Stimulated activated CD4-positive, alpha-beta T cell treated with anti-CD3 and anti-CD28 coated beads, Interleukin-1b, Interleukin-23, amount 100 ng/mL, for 48 hours (primary cell): ENCODE measurements around the gene ASH1L.
"Not testable (repeated sequence)": the region's sequence is repeated elsewhere in the genome, so short reads cannot be mapped to it uniquely, and the experiment has no call there.

ENCODE experiments used
- DNase-seq: peaks from one replicate; pipeline ENCODE4 v3.0.0-alpha.2; 2020

The ASH1L gene

DNA sequence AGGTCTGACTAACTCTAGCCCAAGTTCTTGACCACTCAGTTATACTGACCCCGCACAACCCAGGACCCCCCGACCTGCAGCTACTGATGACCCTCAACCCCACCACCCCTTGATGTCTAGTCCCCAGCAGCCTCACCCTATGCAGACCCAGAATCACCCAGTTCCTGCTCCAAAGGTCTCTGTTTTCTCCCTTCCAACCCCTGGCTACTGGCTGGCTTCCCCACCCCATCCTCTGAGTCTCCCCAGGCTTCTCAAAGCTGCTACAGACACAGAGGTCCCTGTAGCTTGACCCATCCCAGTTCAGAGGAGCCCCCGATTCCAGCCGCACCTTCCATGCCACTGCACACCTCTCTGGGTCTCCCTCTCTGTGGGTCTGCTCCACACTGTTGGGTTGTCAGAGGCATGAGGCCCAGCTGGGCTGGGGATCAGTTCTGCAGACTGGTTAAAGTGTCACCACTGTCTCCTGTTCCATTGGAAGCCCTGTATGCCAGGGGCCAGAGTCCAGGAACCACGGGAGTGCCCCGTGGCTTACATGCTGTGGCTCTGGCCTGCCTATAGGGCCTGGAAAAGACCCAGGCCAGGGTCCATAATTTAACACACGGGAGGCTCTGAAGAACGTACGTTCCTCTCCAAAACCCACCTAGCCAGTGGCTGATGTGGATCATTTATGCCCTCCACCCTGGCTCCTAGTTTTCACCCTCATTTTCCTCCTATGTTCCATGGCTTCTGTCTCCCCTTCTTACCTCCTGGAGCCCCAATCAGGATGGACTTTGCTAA, 261.9 kb downstream of the ASH1L start:
- DNase-seq: no peak

DNA sequence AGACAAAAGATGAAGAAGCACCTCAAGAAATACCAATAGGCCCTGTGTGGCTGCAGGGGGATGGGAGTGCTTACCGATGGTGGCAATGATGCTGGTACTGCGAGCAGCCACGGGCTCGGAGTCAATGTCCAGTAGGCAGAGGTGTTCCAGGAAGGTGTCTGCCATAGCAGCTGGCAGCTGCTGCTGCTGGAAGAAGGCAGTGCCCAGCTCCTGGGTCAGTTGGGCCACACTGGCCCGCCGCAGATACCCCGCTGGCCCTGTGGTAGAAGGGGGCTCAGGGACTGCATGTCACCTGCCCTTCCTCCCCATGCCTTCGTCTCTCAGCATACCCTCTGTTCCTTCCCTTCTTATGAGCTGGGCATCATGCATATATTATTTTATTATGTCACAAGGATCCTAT, 262.6 kb downstream of the ASH1L start:
- DNase-seq: no peak

DNA sequence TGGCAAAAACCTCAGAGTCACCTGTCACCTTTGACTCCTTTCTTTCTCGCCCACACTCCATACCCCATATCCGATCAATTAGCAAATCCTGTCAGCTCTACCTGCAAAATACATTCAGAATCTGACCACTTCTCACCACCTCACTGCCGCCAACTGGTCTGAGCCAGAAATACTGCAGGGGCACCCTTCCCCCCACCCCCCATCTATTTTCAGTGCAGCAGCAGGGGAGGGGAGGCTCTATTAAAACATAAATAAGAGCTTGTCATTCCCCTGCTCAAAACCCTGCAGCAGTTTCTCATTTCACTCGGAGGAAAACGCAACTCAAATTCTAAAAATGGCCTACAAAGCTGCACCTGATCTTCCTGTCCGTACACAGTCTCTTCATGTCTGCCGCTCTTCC, 265.2 kb downstream of the ASH1L start:
- DNase-seq: no peak

DNA sequence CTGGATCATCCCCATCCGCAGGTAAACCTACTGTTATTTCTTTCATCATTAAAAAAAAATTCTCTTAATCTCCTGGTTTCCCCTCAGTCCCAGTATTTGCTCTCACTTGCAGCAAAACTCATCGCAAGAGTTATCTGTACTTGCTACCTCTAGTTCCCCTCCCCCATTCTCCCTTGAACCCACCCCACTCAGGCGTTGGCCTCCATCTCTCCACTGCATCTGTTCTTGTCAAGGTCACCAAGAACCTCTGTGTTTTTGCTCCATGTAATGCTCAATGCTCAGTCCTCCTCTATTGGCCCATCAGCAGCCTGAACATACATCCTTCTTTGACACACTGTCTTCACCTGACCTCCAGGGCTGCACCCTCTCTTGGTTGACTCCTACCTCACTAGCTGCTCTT, 265.9 kb downstream of the ASH1L start:
- no peak for DNase-seq

DNA sequence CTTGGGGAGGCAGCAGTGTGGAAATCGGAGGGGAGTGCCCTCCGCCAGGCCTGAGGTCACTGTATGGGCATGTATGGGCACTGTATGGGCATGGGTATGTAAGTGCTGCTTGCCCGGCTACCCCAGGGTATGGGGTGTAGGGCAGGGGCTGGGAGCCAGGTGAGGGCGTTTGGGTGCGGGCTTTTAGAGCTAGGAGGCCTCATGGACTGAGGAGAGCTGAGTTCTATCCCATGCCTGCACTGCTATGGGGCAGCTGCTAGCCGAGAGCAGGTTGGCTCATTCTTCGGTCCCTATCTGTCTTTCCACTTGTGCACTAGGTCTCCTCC, 266.7 kb downstream of the ASH1L start:
- DNase-seq: no peak

DNA sequence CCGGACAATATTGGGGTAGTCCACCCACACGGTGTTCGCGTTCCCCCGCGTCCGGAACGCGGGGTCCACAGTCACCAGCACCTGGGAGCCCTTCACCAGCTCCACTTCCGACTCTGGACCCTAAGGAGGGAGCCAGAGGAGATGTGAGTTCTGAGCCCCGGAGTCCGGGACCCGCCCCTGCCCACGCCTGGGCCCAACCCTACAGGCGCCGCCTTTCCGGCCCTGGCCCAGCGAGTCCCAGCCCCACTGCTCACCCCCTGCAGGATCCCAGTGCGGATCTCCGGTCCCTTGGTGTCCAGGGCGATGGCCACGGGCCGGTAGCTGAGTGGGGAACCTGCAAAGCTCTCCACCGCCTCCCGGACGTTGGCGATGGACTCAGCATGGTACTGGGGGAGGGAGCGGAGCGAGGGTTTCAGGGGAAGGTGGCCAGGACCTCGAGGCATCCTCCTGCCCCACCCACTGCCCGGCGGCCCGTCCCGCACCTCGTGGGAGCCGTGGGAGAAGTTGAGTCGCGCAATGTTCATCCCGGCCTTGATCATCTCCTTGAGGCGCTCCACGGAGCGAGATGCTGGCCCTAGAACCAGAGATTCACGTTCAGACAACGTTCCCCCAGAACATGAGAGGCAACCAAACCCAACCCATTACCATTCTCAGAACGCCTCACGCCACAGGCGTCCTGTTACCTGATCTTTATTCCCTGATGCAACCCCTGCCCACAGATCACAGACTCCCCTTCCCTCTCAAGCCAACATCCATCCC, 267.2 kb downstream of the ASH1L start:
- DNase-seq: no peak

DNA sequence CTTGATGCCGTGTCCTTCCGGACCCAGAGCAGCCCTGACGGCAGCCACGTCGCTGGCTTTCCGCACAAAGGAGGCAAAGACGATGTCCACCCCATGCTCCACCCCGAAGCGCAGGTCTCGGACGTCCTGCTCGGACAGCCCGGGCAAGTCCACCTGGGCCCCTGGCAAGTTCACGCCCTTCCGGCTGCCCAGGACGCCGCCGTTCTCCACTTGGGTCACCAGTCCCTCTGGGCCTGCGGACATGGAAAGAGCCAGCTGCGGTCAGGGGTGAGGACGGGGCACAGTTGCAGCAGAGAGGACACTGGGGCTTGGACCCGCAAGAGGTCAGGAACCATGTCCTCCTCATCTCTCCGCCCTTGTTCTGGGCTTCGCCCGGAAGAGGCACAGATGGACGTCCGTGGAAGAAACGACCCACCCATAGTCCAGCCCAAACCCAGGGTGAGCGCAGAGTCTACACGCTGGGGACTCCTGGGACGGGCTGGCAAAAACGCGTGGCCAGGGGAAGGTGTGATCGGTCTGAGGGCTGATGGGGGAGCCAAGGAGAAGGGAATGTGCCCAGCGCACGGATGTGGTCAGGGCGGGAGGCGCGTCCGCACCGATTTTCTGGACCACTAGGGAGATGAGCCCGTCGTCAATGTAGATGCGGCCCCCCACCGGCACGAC, 268.0 kb downstream of the ASH1L start:
- DNase-seq: no peak

DNA sequence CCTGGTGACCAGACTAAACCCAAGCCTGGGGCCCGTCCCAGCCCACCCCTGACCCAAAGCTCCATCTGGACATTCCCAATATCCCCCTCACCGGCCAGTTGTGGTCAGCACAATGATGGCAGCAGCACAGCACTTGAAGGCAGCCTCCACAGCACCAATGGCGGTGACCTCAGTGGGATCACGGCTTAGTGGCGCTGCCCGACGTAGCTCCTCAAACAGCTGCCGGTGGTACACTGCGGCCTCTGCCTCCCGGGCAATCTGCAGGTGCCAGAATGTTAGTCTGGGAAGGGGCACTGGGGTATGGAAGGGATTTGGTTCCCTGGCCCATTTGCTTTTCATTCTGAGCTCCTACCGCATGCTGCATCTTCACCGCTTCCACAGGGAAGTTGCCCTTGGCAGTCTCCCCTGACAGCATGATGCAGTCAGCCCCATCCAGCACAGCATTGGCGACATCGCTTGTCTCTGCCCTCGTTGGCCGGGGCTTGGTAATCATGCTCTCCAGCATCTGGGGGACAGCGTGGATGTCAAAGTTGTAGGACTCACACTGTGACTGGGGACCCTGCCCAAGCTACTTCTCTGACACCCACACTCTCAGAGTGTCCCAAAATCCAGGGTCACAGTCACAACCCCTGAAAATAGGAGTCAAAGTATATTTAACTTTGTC, 269.4 kb downstream of the ASH1L start:
- no peak for DNase-seq

DNA sequence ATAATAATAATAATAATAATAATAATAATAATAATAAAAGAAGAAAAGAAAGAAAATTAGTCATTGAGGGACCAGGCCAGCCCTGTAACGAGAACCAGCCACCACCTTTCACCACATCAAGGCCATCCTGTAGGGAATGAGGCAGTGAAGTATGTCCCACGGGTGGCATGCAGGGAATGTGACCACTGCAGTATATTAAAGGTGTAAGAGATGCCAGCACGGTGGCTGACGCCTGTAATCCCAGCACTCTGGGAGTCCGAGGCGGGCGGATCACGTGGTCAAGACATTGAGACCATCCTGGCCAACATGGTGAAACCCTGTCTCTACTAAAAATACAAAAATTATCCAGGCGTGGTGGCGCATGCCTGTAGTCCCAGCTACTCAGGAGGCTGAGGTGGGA, 271.6 kb downstream of the ASH1L start:
- not testable (repeated sequence) for DNase-seq

DNA sequence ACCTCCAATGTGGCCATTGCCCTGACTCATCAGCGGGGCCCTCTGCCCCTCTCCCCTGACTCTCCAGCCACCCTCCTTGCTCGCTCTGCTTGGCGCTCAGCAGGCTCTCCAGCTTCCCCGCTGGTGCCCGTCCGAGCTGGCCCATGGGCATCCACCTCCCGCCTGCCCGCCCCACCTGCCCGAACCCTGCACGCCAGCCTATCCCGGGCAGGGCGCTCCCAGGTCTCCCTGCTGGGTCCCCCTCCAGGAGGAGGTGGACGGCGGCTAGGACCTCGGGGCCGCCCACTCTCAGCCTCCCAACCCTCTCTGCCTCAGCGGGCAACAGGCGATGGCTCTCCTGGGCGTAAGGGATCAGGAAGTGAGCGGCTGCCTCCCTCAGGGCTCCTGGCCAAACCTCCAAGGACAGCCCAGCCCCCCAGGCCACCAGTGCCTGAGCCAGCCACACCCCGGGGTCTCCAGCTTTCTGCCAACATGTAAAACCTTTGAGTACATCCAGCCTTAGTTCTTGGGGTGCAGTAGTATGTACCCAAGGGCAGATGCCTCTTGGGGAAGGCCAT, 274.5 kb downstream of the ASH1L start:
- DNase-seq: no peak

DNA sequence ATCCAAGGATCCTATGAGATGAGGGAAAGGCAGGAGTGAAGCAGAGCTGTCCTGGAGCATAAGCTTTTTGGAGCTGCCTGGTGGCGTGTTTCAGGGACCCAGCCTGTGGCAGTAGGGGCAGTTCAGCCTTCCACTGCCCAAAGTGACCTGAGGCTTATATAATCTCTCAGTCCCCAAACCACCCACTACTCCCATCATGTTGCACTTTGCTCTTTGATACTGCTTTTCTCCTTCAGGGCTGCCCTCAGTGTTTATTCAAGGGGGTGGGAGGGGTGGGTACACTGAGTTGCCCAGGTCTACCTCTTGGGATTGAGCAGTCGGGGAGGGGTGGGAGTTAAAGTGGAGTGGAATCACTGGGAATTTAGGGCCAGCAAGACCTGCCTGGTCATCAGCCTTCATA, 276.1 kb downstream of the ASH1L start:
- DNase-seq: no peak

DNA sequence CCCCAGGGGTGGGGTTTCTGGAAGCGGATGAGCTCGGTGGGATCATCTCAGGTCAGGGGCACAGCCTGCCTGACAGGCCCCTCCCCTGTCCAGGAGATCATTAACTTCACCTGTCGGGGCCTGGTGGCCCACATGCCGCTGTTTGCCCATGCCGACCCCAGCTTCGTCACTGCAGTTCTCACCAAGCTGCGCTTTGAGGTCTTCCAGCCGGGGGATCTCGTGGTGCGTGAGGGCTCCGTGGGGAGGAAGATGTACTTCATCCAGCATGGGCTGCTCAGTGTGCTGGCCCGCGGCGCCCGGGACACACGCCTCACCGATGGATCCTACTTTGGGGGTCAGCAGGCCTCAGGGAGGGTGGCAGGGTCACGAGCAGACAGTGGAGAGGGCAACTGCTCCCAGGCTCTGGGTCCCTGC, 277.0 kb downstream of the ASH1L start:
- no peak for DNase-seq
